ENCODE data around the gene ACTR10.

The ACTR10 gene

DNA sequence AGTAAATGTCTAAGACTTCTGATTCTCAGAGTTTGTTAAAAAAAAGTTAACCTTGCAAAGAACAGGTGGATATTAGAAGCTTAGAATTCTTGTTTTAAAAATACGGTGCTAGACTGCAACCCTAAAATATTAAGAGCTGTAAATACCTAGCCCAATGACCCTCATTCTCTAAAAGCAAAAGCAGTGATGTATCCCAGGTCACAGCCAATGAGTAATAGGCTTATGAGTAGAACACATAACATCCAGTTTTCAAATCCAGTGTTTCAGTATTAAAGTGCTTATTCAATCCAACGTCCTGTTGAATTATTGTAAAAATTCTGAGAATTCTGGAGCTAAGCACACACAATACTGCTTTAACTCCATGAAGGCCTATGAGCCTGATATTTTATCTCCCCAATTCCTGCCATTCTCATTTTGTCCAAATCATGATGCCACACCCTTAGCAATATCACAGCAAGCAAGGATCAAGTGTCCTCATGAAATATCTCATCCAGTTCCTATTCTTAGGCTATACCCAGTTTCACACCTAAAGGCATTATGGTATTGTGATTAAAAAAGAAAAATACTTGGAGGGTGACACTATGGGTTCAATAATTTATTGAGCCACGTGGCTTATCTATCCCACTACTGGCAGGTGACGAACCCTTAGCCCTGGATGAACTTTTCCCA lies 83.1 kb downstream of the ACTR10 start:
- no peak for DNase-seq

DNA sequence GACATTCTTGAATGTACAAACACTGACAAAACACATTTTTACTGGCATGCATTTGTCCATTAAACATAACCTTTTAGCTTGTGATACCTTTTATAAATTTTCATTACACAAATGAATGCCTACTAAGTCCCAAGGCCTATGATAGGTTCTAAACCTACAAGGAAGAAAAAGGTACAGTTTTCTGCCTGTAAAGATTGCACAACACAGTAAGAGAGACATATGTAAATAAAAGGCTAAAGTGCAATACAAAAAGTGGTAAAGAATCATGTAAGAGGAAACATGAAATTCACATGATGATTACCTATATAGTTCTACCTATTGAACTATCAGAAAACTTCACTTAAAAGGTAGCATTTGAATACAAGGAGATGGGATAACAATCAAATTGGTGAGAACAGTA lies 83.8 kb downstream of the ACTR10 start:
- DNase-seq: no peak

DNA sequence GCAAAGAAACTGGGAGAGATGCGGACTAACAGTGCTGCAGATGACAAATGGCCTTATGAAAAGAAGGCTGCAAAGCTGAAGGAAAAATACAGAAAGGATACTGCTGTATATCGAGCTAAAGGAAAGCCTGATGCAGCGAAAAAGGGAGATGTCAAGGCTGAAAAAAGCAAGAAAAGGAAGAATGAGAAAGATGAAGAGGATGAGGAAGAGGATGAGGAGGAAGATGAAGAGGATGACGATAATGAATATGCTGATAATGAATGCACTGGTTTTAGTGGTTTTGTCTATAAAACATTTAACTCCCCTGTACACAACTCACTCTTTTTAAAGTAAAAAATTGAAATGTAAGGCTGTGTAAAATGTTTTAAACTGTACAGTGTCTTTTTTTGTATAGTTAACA lies 85.2 kb downstream of the ACTR10 start:
- DNase-seq: no peak

Measured in activated CD4-positive, CD25-positive, alpha-beta regulatory T cell (primary cell).